Lower leg skin (tissue), 3 donors: ENCODE results near the gene HACL1.

Source experiments
- POLR2A ChIP-seq, 2 donors: fragments of 450-650 bp; IDR thresholded peaks; one replicate each; pipeline ENCODE4 v1.6.1; 2016 to 2017; ENCODE audit warnings: antibody characterized with exemption in 2 of 2, mild to moderate bottlenecking in 1 of 2, moderate library complexity in 1 of 2
- TF ChIP-seq, protein P1 (sequence below), 3 donors: fragments of 450-650 bp; IDR thresholded peaks; one replicate each; pipeline ENCODE4 v1.5.1; 2016; ENCODE audit warnings: antibody characterized with exemption in 3 of 3, mild to moderate bottlenecking in 3 of 3, moderate library complexity in 2 of 3

DNA sequence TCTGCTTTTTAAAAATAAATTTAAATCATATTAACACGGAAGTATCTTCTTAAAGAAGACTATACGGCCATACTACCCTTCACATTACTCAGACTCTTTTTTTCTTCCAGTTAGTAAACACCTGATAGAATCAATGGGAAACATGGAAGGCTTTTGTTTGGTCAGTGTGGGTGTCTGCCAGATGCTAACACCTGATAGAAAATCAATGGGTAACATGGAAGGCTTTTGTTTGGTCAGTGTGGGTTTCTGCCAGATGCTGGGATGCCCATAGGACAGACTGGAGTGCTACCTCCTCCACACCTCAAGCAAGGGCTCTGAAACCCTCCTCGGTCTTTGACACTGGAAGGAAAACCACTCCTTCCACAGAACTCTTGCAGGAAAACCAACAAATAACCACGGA is 29.2 kb downstream of the HACL1 start:
- no peak for TF ChIP-seq POLR2A (IDR thresholded peaks at IDR 0.05)
- TF ChIP-seq, protein P1, sequence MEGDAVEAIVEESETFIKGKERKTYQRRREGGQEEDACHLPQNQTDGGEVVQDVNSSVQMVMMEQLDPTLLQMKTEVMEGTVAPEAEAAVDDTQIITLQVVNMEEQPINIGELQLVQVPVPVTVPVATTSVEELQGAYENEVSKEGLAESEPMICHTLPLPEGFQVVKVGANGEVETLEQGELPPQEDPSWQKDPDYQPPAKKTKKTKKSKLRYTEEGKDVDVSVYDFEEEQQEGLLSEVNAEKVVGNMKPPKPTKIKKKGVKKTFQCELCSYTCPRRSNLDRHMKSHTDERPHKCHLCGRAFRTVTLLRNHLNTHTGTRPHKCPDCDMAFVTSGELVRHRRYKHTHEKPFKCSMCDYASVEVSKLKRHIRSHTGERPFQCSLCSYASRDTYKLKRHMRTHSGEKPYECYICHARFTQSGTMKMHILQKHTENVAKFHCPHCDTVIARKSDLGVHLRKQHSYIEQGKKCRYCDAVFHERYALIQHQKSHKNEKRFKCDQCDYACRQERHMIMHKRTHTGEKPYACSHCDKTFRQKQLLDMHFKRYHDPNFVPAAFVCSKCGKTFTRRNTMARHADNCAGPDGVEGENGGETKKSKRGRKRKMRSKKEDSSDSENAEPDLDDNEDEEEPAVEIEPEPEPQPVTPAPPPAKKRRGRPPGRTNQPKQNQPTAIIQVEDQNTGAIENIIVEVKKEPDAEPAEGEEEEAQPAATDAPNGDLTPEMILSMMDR (IDR thresholded peaks at IDR 0.05): no peak
